COLO829 (cell line): ENCODE measurements around the gene ITPR3.

ENCODE experiments used
- DNase-seq: peaks from one replicate; pipeline ENCODE4 v3.0.0; 2012; ENCODE audit warnings: low spot score

Gene ITPR3

GRCh38 chr6:33700391-33701050 lies 79.4 kb downstream of the ITPR3 start:
- peak; percentile 74 for DNase-seq

GRCh38 chr6:33702345-33702977 lies 81.3 kb downstream of the ITPR3 start:
- peak; percentile 74 for DNase-seq

DNA sequence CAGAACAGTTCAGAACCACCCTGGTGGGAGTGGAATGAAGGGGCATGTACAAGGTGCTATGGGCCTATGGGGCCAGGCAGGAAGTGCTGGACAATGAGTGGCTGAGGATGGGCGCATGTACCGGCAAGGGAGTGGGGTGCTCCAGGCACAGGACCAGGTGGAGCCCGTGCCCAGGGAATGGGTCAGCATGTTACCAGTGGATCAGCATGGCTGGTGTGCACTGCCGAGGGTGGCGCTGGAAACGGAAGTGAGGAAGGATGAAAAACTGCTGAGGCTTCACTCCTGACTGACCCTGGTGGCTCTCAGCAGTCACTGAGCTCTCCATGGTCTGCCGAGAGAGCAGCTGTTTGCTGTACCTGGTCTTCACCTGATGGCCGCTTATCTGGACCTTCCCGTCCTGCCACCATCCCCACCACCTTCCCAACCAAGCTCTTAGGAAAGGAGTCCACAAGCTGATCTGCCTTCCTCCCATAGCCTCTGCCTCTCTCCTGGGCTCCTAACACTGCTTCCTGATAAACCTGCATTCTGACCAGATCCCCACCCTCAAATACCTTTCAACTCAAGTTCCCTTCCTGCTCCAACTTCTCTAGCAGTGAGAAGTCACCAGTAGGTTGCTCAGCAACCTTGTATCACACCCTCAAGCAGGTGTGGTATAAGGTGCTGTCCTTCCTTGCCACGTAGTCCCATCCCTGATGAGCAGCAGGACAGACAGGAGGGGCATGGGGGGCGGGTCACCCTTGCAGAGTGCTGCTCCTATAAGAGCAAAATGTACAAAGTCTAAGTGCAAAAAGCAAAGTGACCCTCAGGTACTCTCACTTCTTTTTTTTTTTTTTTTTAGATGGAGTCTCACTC lies 83.3 kb downstream of the ITPR3 start:
- no peak for DNase-seq

DNA sequence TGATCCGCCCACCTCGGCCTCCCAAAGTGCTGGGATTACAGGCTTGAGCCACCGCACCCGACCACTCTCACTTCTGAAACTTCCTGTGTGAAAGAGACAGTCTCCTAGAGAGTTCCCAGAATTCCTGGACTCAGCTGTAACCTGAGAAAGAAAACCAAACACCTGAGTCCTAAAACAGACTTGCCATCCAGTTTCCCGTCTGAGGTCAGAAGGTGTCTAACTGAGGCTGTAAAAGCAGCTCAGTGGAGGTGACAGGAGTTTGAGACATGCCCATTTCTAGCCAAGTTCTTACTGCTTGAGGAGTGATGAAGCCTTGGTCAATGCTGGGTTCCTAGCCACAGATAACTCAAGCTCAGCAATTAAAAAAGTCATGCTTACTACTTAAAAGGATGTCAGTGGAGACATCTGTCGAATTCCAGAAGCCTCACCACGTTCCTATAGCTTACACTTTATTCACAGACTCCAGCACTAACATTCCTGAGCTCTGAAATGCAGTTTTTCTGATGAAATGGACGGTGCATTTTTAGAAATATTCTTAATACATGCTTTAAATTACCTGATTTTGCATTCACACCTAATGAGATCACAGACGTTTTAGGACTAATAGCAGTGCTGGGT lies 84.3 kb downstream of the ITPR3 start:
- DNase-seq, result no peak

GRCh38 chr6:33705955-33706725 lies 85.0 kb downstream of the ITPR3 start:
- DNase-seq, result no peak

GRCh38 chr6:33707771-33708170 lies 86.6 kb downstream of the ITPR3 start:
- DNase-seq, result no peak

DNA sequence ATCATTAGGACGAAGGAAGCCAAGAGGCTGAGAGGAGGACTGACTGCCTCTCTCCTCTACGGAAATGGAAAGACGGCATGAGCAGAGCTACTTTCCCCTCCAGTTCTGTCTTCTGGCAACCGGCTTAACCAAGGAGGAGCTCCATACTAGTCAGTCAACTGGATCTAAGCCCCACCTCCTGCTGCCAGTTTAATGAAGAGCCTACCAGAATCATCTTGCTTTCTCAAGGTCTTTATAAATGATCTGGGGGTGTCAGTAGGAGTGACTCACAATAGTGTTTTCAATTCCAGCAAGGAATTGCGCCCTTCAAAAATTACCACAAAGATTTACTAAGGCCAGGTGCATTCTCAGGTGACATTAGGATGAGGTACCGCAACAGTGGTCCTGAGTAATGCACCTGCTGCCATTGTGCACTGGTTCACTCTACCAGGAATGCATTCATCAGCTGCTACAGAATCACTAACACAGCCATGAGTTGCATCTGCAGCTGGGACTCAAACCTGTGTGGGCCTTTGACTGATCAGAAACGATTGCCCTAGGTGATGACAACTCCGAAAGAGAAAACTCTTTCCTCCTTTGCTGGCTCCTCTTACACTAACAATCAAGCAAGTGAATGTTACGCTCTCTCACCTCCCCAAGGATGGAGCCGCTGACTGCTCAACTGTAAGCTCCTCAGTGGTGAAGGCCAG lies 87.5 kb downstream of the ITPR3 start:
- no peak for DNase-seq

DNA sequence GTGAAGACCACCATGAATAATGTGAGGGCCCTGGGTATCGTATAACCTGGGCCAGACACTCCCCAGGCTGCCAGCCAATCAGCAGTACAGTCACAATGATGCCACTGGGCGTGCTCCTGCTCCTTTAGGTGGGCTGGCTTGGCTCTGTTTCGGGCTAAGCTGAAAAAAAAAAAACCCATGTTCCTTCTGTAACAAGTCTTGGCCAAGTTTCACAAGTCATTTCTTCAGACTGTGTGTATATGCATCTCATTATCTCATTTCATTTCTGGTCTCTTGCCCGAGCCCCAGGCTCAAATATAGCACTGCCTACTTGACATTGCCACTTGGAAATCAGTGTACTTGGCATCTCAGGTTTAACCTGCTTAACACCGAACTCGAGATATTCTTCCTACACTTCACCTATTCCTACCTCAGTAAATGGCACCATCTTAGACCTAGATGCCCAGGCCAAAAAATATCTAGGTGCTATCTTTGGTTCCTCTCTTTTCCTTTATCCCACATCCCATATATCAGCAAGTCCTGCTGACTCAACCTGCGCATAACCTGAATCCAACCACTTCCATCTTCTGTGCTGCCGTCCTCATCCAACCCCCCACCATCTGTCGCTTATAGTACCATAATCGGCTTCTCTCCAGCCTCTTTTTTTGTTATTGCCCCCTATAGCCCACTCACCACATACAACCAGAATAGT lies 88.6 kb downstream of the ITPR3 start:
- no peak for DNase-seq

- no peak for DNase-seq
These were observed 89.4 kb downstream of the ITPR3 start for GRCh38 chr6:33710296-33711121.

DNA sequence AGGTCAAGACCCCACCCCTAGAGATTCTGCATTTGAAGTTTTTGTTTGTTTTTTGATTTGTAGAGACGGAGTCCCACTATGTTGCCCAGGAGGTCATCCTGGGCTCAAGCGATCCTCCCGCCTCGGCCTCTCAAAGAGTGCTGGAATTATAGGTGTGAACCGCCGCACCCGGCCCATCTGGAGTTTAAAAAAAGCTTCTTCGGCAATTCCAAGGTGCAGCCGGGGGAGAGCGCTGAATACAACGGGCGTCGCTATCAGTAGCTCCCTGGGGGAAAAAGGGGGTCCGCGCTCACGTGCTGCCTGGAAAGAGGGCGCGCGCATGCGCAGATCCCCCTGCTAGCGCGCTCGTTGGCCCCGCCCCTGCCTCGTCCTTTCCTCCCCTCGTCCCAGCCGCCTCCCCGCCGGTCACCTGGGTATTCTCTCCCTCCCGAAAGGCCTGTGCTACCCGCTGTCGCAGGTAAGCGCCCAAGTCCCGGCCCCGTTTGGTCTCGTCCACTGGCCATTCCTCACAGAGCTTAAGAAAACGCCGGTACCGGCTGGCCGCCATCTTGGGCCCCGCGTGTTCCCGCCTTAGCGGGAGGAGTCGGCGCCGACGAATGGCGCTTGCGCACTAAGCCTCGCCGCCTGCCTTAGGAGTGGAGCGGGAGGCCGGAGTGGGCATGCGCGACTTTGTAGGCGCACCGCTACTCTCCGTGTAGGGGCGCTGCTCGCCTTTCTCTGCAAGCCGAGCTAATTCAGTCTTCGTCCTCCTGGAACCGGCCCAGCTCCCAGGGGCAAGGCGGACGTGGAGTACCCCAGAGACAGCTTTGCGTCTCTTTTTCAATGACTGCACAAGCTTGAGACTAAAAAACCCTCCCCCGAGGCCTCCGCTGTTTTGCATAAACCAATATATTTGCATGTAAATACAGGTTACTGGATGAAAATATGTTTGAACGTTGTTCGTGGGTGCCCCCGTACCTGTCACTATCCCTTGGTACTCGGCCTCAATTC lies 90.3 kb downstream of the ITPR3 start, which contains the start of gene UQCC2:
Gene UQCC2 (minus strand): TSS at position 561 of the 990 bp plus-strand sequence. CDS start 14 bp downstream, at position 547.
- peak; percentile 100 for DNase-seq

GRCh38 chr6:33712914-33713313 lies 91.8 kb downstream of the ITPR3 start:
- DNase-seq, result no peak

GRCh38 chr6:33713786-33714185 lies 92.7 kb downstream of the ITPR3 start:
- DNase-seq, result no peak

- no peak for DNase-seq
These were observed 93.4 kb downstream of the ITPR3 start for GRCh38 chr6:33714385-33715040.

- no peak for DNase-seq
These were observed 95.3 kb downstream of the ITPR3 start for GRCh38 chr6:33716379-33716778.

DNA sequence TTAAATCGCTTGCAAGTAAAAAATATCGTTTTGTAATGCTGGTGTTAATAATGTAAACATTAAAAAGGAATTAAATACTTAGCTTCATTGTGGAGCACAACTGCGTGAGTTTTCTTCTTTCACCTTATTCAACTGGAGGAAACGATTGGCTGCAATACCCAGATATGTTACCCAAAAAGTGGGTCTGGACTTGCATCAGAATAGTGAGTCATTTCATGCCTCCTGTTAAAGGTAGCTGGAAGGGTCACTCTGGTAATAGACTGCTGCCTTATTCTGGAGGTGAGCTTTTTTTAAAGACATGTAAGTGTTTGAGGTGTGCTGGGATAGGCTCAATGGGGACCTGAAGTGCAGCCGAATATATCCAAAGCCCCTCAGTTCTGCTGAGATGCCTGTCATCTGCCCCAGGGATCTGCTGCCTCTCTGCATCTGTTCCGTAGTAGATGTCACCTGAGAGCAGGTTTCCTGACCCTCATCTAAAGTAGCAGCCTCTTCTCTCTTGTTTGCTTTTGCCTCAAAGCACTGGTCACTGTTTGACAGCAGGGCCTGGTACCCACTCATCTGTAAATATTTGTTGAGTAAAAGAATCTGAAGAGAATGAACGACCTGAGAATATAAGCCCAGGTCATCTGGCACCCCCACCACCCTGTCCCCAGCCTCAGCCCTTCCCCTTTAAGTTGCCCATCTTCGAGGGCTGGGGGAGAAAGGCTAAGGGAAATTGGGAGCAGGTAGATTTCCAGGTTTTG lies 95.9 kb downstream of the ITPR3 start:
- DNase-seq, result no peak

- no peak for DNase-seq
These were observed 96.9 kb downstream of the ITPR3 start for GRCh38 chr6:33717934-33718455.

DNA sequence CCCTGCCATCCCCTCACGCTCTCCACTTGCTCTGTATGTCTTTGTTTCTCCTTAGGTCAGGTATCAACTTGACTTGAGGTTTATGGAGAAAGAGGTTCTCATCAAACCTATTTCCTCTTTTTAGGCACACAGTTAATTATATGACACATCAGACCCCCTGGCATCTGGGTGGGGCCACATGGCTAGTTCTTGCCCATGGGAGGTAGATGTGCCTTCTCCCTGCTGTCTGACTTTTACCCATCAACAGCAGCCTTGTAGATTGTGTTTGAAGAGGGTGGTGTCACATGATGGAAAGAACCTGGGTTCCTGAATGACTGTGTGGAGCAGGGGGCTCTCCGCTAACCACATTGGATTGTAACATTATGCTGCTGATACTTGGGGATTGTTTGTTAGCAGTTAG lies 97.6 kb downstream of the ITPR3 start:
- no peak for DNase-seq
